Neutrophil (primary cell): ENCODE results near the gene PIP4K2A.

Source experiments
- H3K27ac ChIP-seq: fragments of 200-600 bp; sonication (generic); 2 replicates; pipeline ENCODE4 v1.5.1; 2016; ENCODE audit warnings: mild to moderate bottlenecking, moderate library complexity
- H3K27me3 ChIP-seq: fragments of 200-600 bp; sonication (generic); 2 replicates; pipeline ENCODE4 v1.6.0; 2016; ENCODE audit warnings: mild to moderate bottlenecking
- H3K36me3 ChIP-seq: fragments of 200-600 bp; sonication (generic); 2 replicates; pipeline ENCODE4 v1.5.1; 2017
- H3K4me1 ChIP-seq, 2 experiments: fragments of 200-600 bp in 1 of 2; sonication (generic) in 1 of 2; 1 replicate in 1 of 2; 2 replicates in 1 of 2; pipeline versions ENCODE4 v1.5.1 to v1.6.1; 2013 to 2016; ENCODE audit warnings: low read depth in 1 of 2, low read length in 1 of 2, mild to moderate bottlenecking in 1 of 2, moderate library complexity in 1 of 2; ENCODE audit not compliant: control insufficient read depth in 1 of 2, insufficient read depth in 1 of 2
- H3K4me3 ChIP-seq, 2 experiments: fragments of 200-600 bp in 1 of 2; sonication (generic) in 1 of 2; 1 replicate in 1 of 2; 2 replicates in 1 of 2; pipeline ENCODE4 v1.5.1; 2013 to 2016; ENCODE audit warnings: low read depth in 1 of 2, low read length in 1 of 2, mild to moderate bottlenecking in 1 of 2, moderate library complexity in 1 of 2
- H3K9me3 ChIP-seq: fragments of 200-600 bp; sonication (generic); 2 replicates; pipeline ENCODE4 v1.5.1; 2016
- CTCF ChIP-seq: fragments of 200-600 bp; sonication (generic); IDR thresholded peaks from 2 replicates; pipeline ENCODE4 v1.5.1; 2016; ENCODE audit warnings: antibody characterized with exemption

The PIP4K2A gene

GRCh38 chr10:22737587-22737986 lies 23.2 kb upstream of the PIP4K2A start:
- no peaks in the 10 kb centered on the region for H3K27me3 ChIP-seq
- H3K27ac ChIP-seq, result no peak overlapping the region
- no peak for TF ChIP-seq CTCF

GRCh38 chr10:22736134-22736533 lies 21.8 kb upstream of the PIP4K2A start:
- no peaks in the 10 kb centered on the region for H3K9me3 ChIP-seq
- no peaks in the 10 kb centered on the region for H3K36me3 ChIP-seq
- no peaks in the 10 kb centered on the region for H3K27me3 ChIP-seq
- no peak overlapping the region for H3K27ac ChIP-seq
- no peak for TF ChIP-seq CTCF
- no peak overlapping the region for H3K4me3 ChIP-seq
- H3K4me1 ChIP-seq, result no peaks in the 10 kb centered on the region

More at GRCh38 chr10:22737587-22737986, 23.2 kb upstream of the PIP4K2A start:
- H3K9me3 ChIP-seq, result no peaks in the 10 kb centered on the region
- no peak overlapping the region for H3K4me3 ChIP-seq
- no peaks in the 10 kb centered on the region for H3K36me3 ChIP-seq
- H3K4me1 ChIP-seq, result no peaks in the 10 kb centered on the region

GRCh38 chr10:22733992-22734391 lies 19.6 kb upstream of the PIP4K2A start:
- Histone ChIP-seq H3K9me3 (no peaks in the 10 kb centered on the region), H3K27ac (no peak overlapping the region), H3K27me3 (no peaks in the 10 kb centered on the region), H3K4me3 (no peak overlapping the region), H3K36me3 (no peaks in the 10 kb centered on the region), H3K4me1 (no peaks in the 10 kb centered on the region)
- no peak for TF ChIP-seq CTCF

GRCh38 chr10:22727663-22728062 lies 13.3 kb upstream of the PIP4K2A start:
- H3K27ac ChIP-seq, result no peak overlapping the region
- H3K27me3 ChIP-seq, result peaks cover 11% of the 10 kb centered on the region
- no peak for TF ChIP-seq CTCF
- no peaks in the 10 kb centered on the region for H3K9me3 ChIP-seq
- H3K4me3 ChIP-seq, result no peak overlapping the region
- H3K4me1 ChIP-seq, result peaks cover 10 to 12% of the 10 kb centered on the region in 2 experiments
- no peaks in the 10 kb centered on the region for H3K36me3 ChIP-seq

- H3K27me3 ChIP-seq, result peaks cover 11% of the 10 kb centered on the region
- TF ChIP-seq CTCF, result no peak
- no peak overlapping the region for H3K4me3 ChIP-seq
- no peaks in the 10 kb centered on the region for H3K9me3 ChIP-seq
- H3K27ac ChIP-seq, result no peak overlapping the region
- peaks cover 10 to 12% of the 10 kb centered on the region in 2 experiments for H3K4me1 ChIP-seq
- no peaks in the 10 kb centered on the region for H3K36me3 ChIP-seq
Measured at GRCh38 chr10:22727112-22727511, 12.7 kb upstream of the PIP4K2A start.

- Histone ChIP-seq H3K9me3 (no peaks in the 10 kb centered on the region), H3K27me3 (peaks cover 11% of the 10 kb centered on the region), H3K4me1 (peaks cover 10 to 12% of the 10 kb centered on the region in 2 experiments), H3K27ac (no peak overlapping the region), H3K4me3 (no peak overlapping the region), H3K36me3 (no peaks in the 10 kb centered on the region)
- TF ChIP-seq CTCF, result no peak
Measured at GRCh38 chr10:22724773-22725172, 10.4 kb upstream of the PIP4K2A start.
